HPDE6-E6E7 (cell line): ENCODE results near the gene ACSS3.

Experiments used
- DNase-seq: peaks from one replicate; pipeline ENCODE4 v3.0.0; 2011; ENCODE audit warnings: missing footprints; ENCODE audit errors: extremely low spot score

Gene ACSS3

DNA sequence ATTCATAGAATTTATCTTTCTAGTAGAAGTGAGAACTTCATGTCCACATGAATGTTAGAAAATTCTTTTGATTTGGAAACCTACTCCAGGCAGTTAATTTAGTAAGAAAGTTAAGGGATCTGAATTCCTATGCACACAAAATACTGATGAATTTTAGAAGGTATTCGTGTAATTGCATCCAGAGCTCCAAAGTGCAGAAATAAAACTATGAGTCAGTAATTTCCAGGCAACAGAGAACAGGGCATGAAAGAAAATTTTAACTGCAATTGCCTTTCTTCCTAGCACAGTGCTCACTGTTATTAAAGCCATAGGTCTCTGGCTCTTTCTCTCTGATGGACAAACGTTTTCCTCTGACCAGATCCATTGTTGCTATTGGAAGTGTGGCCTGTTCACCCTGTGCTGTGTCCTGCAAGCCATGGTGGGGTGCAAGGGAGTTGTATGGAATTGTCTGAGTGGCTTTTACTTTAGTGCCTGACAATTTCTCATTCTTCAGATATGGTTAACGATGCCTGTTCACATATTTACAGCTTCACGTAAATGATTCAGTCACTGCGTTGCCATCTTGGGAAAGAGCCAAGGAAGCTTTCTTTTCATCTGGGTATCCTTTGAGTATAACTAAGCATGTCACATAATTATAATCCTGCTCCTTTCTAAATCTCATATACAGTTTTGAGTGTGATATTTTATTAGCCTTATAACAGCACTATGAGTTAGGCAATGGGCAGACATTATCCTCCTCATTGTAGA is 145.1 kb downstream of the ACSS3 start:
- no peak for DNase-seq

- DNase-seq, result peak; percentile 3
Measured at GRCh38 chr12:81224626-81225025, 146.7 kb downstream of the ACSS3 start.

GRCh38 chr12:81229759-81230158 is 151.9 kb downstream of the ACSS3 start:
- no peak for DNase-seq

DNA sequence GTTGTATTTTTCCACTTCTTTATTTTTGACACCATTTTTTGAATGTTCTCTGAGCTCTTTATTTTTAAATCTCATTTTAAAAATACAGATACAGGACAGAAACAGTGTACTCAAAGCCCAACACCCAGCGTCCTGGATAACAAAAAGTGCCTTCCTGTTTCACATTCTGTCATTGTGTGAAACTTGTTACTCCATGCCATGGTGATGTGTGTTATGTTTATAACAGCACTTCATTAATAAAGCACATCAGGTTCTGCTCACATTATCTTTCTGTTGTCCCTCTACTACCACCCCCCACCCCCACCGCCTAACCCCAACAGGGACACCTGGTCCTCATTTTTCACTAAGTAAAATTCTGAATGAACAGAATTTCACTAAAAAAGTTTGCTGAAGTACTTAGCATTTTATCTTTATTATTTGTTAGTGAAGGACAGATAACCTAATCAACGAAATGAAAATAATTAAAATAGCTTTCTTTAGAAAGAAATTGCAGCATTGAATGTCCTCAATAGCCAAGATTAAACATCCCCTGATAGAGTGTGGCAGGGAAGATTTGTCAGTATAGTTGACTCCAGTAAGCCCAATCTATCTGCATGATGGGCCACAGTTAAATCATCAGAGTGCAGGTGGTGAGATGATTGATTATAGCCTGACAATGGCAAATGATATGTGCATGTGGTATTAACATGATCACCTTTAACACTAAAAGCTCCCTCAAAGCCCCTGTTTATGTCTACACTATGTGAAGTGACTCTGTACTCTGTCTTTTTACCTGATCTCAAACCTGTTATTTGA is 153.9 kb downstream of the ACSS3 start:
- DNase-seq, result no peak

GRCh38 chr12:81245458-81245857 is 167.6 kb downstream of the ACSS3 start:
- no peak for DNase-seq

GRCh38 chr12:81245907-81246570 is 168.2 kb downstream of the ACSS3 start:
- DNase-seq, result no peak

- no peak for DNase-seq
Measured at GRCh38 chr12:81249976-81250375, 172.1 kb downstream of the ACSS3 start.

GRCh38 chr12:81252228-81252627 is 174.3 kb downstream of the ACSS3 start:
- DNase-seq, result no peak

DNA sequence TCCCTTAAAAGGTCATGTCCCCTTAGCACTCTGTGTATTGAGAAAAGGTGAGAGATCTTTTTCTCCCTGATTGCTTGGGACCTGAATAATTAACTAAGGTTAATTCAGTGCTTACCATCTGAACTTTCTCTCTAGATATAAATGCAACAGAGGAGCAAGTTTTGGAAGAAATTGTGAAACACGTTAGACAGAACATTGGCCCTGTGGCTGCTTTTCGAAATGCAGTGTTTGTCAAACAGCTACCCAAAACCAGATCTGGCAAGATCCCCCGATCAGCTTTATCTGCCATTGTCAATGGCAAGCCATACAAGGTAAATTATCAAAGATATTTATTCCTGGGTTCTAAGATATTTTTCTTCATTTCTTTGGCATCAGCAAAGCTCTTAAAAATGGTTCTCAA is 175.5 kb downstream of the ACSS3 start:
- DNase-seq, result no peak

- no peak for DNase-seq
Measured at GRCh38 chr12:81255456-81255855, 177.6 kb downstream of the ACSS3 start.

- no peak for DNase-seq
Measured at GRCh38 chr12:81255947-81256346, 178.1 kb downstream of the ACSS3 start.

GRCh38 chr12:81257947-81258551 is 180.2 kb downstream of the ACSS3 start:
- no peak for DNase-seq

DNA sequence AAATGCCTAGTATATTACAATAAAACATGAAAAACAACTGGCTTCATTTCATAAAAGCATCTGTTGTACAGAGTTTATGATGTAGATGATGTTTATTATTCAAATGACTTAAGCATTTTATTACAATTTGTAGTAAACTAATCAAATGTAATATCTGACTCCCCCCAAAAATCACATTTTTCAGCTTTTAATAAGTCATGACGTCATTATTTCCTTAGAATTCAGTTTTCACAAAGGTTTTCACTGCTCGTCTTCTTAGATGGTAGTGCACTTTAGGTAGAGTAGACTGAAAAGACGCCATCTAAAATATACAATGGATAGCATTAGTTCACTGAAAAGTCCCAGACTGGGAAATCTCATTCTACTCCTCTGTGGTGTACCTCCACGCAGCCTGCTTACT is 181.5 kb downstream of the ACSS3 start:
- DNase-seq, result no peak

DNA sequence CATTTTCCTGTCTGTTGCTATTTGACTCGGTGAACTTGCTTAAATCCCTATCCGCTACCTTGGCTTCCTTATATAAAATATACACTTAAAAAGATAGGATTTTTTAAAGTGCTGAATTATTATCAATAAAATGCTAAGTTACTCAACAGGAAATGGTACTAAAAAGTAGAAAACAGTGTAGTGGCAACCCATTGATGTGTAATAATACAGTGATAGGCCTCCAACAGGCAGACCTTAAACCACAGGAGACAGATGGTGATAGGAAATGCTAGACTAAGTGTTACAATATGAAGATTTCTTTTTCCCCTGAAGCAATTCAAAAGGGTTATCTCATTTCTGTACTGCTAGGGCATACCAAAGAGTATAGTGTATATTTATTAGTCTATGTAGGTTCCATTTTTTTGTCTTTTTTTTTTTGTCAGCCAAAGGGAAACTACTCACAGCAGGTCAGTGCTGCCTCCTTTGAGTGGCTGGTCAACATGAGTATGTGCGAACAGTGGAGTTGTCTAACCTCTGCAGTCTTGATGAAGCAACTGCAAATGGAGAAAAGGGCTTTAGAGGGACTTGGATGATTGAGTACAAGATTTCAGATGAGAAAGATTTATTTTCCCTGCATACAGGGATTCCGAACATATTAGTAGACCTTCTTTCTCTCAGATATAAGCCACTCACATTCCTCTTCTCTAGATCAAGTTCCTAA is 183.8 kb downstream of the ACSS3 start:
- DNase-seq, result no peak

DNA sequence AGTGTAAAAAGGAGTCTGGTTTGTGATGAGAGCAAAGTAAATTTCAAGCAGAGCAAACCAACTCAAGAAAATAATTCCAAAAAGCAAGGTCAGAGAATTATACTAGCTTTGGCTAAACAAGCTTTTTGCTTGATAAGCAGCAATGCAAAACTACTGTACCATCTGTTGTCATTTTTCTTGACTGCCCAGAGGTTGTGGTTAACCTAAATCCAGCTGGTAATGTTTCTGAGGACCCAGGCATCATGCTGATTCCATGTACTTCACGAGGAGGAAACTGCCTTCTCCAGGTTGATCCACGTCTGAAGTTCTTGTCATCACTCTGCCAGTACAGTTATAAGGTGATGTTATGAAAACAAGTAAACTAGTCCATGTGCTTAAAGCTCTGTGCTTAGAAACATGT is 185.2 kb downstream of the ACSS3 start:
- DNase-seq, result no peak

- DNase-seq, result no peak
Measured at GRCh38 chr12:81270385-81270784, 192.5 kb downstream of the ACSS3 start.

- DNase-seq, result no peak
Measured at GRCh38 chr12:81274637-81275529, 197.0 kb downstream of the ACSS3 start.

DNA sequence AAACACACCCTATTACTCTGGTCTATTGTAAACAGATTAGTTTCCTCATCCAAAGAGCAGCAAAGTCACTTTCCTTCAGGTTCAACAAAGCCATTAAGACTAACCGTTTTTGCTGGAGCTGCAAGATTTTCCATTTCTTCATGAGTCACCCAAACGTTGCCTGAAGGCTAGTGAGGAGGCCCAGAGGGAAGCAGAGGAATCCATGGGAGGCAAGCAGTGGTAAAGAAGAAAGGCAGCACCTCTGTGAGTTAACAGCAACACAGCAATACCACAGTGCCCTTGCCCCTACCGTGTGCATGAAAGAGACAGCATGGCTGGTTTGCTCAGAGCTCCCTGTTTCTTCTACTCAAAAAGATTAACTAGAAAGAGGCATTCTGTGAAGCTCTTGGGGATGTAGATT is 206.3 kb downstream of the ACSS3 start:
- DNase-seq, result peak; percentile 2

DNA sequence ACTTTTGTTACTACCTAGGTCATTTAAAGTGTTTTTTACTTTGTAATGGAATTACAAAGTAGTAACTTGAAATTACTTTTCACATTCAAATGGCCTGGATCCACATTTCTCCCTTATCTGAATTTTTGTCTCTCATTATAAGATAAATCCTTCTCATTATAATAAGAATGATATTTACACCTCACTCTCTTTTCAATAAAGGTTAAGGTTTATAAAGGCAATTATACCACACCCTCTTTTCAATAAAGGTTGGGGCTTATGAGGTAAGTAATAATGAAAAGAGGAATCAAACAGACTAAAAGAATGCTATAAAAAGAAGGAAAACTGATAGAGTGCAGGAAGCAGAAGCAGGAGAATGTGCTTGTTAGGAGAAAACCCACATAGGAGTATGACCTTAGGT is 210.8 kb downstream of the ACSS3 start:
- DNase-seq, result no peak

DNA sequence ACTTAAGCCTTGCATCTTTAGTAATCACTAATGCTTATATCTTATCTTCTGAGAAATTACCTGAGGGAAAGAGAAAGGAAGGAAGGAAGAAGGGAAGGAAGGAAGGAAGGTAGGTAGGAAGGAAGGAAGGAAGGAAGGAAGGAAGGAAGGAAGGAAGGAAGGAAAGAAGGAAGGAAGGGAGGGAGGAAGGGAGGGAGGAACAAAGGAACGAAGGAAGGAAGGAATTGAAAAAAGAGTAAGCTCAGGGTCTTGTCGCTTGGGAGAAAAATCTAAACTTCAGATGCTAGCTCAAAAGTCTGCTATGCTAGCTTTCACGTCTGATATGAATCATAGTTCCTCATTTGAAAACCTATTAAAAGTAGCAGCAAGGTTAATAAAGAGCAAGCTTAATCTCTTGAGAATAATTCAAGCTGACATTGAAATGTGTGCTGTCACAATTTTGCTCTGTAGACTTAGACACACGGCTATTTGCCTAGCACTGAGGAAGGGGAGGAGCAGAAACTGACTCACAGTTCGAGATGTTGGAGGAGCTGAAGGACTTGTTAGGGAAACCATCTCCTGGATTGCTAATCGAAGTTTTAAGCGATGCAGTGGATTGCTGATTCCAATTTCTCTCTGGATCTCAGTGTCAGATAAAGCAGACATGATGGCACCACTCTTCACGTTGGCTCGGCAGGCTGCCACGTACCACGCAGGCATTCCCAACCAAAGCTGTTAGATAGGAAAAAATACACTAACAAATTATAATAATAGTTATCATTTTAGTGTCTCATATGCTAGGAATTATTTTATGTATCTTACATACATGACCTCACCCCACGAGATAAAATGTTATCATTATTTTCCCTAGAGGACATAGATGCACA is 216.7 kb downstream of the ACSS3 start:
- DNase-seq, result no peak
